Subcutaneous adipose tissue (tissue), 4 donors: Measurements from ENCODE around the gene MEMO1. TPM values are rescaled to one million over a fixed set of nuclear protein-coding genes. Genes with fewer than 3 reads are reported as not detected.

ENCODE experiments used
- total RNA-seq, 4 donors: library from RNA; depleted of rRNA; stranded (reverse); fragments of >200 nt; gene quantifications; one replicate each; pipeline ENCODE4 v1.1.0, GENCODE V29; 2016
- TF ChIP-seq, protein P1 (sequence below): fragments of 450-650 bp; IDR thresholded peaks from one replicate; pipeline ENCODE4 v1.5.1; 2016; ENCODE audit warnings: low read depth, mild to moderate bottlenecking, control low read depth, antibody characterized with exemption, moderate library complexity

Gene MEMO1
- 10 to 100 TPM; 14.7 to 32.8 (median 25.4) TPM for total RNA-seq

DNA sequence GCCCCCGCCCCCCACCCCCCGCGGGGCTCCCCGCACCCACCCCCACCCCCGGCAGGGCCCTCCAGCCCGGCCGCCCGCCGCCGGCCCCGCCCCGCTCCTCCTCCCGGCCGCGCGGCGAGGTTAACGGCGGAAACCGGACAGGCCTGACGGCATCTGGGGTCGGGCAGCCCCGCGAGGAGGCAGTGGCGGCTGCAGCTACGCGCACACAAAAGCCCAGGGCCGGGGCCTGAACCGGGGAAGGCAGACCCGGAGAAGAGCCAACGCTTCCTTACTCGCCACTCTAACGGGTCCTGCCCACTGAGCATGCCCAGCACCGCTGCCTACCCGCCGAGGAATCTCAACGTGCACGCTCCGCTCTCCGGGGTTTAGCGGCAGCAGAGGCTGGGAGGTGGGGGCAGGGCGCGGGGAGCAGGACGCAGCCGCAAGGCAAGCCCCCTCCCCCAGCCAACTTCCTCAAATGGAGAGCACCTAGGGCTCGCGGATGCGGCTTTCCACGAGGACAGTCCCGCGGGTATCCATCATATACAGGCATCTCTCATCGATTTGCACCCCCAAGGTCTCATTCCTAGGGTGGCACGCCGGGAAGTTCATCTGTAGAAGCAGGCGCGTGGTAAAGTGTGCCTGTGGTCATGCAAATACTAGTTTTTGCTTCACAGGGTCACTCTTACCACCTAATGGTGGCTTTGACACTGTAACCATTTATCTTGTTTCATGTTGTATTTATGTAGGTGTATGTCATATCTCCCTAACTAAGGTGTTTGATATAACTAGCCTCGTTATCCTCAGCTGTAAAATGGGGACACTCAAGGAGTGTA, at the start of gene MEMO1:
Gene MEMO1, minus strand, starts transcription at position 339 of the 815 bp plus-strand sequence. CDS start 761 bp downstream, outside the sequence.
- TF ChIP-seq, protein P1, sequence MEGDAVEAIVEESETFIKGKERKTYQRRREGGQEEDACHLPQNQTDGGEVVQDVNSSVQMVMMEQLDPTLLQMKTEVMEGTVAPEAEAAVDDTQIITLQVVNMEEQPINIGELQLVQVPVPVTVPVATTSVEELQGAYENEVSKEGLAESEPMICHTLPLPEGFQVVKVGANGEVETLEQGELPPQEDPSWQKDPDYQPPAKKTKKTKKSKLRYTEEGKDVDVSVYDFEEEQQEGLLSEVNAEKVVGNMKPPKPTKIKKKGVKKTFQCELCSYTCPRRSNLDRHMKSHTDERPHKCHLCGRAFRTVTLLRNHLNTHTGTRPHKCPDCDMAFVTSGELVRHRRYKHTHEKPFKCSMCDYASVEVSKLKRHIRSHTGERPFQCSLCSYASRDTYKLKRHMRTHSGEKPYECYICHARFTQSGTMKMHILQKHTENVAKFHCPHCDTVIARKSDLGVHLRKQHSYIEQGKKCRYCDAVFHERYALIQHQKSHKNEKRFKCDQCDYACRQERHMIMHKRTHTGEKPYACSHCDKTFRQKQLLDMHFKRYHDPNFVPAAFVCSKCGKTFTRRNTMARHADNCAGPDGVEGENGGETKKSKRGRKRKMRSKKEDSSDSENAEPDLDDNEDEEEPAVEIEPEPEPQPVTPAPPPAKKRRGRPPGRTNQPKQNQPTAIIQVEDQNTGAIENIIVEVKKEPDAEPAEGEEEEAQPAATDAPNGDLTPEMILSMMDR, result no peak

DNA sequence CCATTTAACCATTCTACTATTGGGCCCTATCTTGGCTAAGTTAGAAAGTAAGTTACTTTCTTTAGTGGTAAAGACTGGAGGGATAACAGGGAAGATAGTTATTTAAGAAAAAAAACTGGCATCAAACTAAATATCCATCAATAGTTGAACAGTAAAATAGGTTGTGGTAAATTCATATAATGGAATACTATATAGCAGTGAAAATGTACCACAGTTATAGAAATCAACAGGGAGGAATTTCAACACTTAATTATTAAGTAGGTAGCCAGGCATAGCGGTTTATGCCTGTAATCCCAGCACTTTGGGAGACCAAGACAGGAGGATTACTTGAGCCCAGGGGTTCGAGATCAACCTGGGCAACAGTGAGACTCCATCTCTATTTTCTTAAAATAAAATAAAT, 49.5 kb upstream of the MEMO1 start:
- TF ChIP-seq, protein P1, result no peak

DNA sequence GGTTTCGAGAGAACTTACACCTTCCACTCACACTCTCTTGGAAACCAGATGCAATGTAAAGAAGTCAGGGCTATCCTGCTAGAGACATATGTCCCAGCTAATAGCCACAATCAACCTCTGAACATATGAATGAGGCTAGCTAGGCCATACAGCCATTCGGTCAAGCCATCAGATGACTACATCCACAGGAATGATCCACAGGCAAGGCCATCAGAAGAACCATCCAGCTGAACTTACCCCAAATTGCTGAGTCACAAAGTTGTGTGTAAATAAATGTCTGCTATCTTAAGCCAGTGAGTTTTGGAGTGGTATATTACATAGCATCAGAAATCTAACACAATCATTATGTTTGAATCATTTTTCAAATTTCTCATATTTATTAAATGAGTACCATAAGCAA, 47.3 kb upstream of the MEMO1 start:
- TF ChIP-seq, protein P1, result no peak

DNA sequence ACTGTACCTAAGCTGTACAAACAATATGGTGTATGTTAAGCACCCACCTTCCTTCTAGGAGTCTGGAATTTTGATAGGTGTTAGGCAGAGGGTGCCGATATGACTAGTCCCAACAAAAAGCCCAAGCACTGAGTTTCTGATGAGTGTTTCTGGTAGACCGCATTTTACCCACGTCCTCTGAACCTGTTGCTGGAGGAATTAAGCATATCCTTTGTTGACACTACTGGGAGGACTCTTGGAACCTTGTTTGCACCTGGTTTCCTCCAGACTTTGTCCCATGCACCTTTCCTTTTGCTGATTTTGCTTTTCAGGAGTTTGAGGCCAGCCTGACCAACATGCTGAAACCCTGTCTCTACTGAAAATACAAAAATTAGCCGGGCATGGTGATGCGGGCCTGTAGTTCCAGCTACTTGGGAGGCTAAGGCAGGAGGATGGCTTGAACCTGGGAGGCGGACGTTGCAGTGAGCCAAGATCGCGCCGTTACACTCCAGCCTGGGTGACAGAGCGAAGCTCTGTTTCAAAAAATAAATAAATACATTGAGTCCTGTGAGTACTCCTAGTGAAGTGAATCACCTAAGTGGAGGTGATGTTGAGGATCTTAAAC, 41.1 kb upstream of the MEMO1 start:
- TF ChIP-seq, protein P1, result no peak

DNA sequence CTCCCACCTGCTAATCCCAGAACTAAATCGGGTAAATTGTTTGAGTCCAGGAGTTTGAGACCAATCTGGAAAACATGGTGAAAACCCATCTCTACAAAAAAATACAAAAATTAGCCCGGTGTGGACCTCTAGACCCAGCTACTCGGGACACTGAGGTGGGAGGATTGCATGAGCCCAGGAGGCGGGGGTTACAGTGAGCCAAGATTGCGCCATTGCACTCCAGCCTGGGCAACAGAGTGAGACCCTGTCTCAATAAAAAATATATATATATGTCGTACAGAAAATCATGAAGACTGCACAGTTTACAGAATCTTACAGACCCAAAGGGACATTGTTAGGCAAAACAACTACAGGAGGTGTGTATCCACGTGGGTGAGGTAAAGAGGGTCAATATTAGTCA, 32.8 kb upstream of the MEMO1 start:
- TF ChIP-seq, protein P1, result no peak

DNA sequence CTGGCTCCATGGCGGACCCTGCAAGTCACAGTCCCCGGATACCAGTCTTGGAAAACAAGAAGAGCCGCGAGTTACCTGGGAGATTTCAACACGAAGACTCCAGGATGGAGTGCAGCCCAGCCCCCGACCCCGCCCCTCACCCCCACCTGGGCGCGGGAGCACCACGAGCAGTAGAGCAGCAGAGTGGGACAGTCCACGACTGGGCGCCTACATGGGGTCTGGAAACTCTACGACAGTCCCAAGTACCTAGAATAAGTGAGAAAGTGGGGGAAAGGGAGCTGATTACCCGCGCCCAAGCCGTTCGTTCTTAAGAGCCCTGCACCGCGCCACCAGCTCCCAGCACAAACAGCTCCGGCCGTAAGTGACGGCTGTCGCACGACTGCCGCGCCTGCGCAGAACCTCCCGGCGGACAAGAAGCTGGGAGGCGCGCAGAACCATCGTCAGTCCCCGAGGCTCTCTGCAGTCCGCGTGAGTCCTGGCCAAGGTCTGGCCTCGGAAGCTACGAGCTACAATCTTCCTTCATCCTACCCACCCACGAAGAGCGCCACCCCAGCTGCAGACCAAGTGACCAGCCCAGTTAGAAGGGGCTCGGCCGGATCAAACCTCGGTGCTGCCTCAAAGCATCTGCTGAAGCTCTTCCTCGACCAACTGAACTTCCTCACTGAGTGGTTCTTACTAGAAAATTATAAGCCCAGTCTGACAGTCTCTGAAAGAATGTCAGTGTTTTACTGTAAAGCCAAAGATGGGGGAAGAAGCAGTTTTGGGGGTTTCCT, 28.8 kb upstream of the MEMO1 start, which contains the start of gene DPY30:
Gene DPY30, minus strand, starts transcription at position 359 of the 773 bp plus-strand sequence. Its CDS starts 349 bp downstream, at position 10.
- TF ChIP-seq, protein P1, result no peak

DNA sequence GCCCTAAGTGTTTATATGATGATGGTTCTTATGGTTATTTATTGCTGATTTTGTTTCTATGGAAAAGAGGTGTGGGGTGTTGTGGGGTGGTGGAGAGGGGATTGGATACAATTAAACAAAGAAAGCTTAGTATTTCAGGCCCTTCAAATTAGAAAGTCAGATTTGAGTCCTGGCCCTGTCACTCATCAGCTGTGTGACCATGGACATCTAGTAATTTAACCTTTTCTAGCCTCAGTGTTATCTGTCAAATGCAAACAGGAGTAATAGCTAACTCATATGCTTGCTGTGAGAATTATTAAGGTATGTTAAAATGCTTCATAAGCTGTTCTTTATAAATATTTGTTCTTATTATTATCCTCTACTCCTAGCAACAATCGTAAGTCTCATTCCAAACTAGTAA, 2.1 kb upstream of the MEMO1 start:
- TF ChIP-seq, protein P1, result no peak
